Thoracic aorta (tissue), 2 donors: ENCODE results near the gene RBM38. TPM values are rescaled to one million over a fixed set of nuclear protein-coding genes. Genes with fewer than 3 reads are reported as not detected.
"Not testable (repeated sequence)": the region's sequence is repeated elsewhere in the genome, so short reads cannot be mapped to it uniquely, and the experiment has no call there.

Experiments
- ATAC-seq: fragments of 150-250 bp; one replicate; pipeline ENCODE4 v1.8.0; 2017; ENCODE audit warnings: low read depth; ENCODE audit not compliant: insufficient number of reproducible peaks, low FRiP score
- DNase-seq: peaks from one replicate; pipeline ENCODE4 v3.0.0-alpha.2; 2020; ENCODE audit warnings: low spot score
- H3K27ac ChIP-seq, 2 donors: fragments of 200-600 bp; sonication (generic); 1 replicate in 1 of 2; 2 replicates in 1 of 2; pipeline ENCODE4 v1.5.1; 2016; ENCODE audit warnings: mild to moderate bottlenecking in 2 of 2, moderate library complexity in 2 of 2
- H3K27me3 ChIP-seq: fragments of 200-600 bp; sonication (generic); replicated peaks from 2 replicates; pipeline ENCODE4 v1.6.0; 2016; ENCODE audit warnings: mild to moderate bottlenecking; ENCODE audit not compliant: insufficient read depth
- H3K36me3 ChIP-seq: fragments of 200-600 bp; sonication (generic); one replicate; pipeline ENCODE4 v1.5.1; 2016
- H3K4me1 ChIP-seq, 2 donors: fragments of 200-600 bp; sonication (generic); 1 replicate in 1 of 2; 2 replicates in 1 of 2; pipeline versions ENCODE4 v1.5.1 to v1.6.0; 2016; ENCODE audit warnings: low read depth in 2 of 2, mild to moderate bottlenecking in 1 of 2; ENCODE audit not compliant: control insufficient read depth in 1 of 2
- H3K4me3 ChIP-seq: fragments of 200-600 bp; sonication (generic); 2 replicates; pipeline ENCODE4 v1.5.1; 2016; ENCODE audit warnings: mild to moderate bottlenecking
- H3K9me3 ChIP-seq: fragments of 200-600 bp; sonication (generic); 2 replicates; pipeline ENCODE4 v1.5.1; 2016
- CTCF ChIP-seq: fragments of 200-600 bp; sonication (generic); IDR thresholded peaks from one replicate; pipeline ENCODE4 v1.5.1; 2019; ENCODE audit warnings: antibody characterized with exemption
- total RNA-seq, 2 donors: library from RNA; depleted of rRNA; stranded (reverse); fragments of >200 nt; gene quantifications; one replicate each; pipeline versions ENCODE4 v1.1.0 to v1.2.3, GENCODE V29; 2016

Gene RBM38
- total RNA-seq, 2 donors from 2014 or later, result 9.6 to 24.8 TPM

DNA sequence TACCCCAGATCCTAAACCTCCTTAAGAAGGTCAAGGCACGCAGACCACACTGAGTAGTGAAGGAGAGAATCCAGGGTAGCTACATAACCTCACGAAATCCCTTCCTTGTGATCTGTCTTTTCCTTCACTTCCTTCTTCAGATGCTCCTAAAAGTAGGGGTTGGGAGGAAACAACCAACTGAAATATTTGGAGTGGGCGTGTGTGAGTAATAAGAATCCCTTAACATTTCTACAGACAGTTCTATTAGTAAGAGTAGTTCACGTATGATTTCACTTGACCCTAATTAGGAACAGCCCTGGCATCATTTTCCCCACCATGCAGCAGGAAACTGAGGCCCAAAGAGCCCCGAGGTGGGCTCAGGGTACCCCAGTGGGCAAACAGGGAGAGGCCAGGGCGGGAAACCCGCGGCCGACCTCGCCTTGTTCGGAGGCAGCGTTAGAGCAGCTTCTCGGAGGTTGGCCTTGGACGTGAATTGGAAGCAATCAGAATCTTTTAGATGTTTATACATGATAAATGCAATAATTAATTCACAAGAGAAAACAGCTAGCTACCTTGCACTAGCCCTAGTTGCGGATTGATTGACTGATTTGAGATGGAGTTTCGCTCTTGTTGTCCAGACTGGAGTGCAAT, 41.0 kb upstream of the RBM38 start:
- Histone ChIP-seq H3K27ac (no peak overlapping the region), H3K27me3 (no peaks in the 10 kb centered on the region), H3K36me3 (peaks cover 11% of the 10 kb centered on the region), H3K4me3 (no peak overlapping the region), H3K9me3 (no peaks in the 10 kb centered on the region), H3K4me1 (peaks cover 5 to 11% of the 10 kb centered on the region in 2 donors)
- ATAC-seq, result no peak
- TF ChIP-seq CTCF, result no peak
- DNase-seq, result no peak

GRCh38 chr20:57350726-57351041, 40.5 kb upstream of the RBM38 start:
- not testable (repeated sequence) for DNase-seq, ATAC-seq, H3K9me3 ChIP-seq, H3K27me3 ChIP-seq
- H3K4me3 ChIP-seq, result peak overlapping the region; percentile 88
- H3K36me3 ChIP-seq, result peaks cover 15% of the 10 kb centered on the region
- peak overlapping the region; percentile 79 to 87 for H3K27ac ChIP-seq
- H3K4me1 ChIP-seq, result peaks cover 5 to 11% of the 10 kb centered on the region in 2 donors

GRCh38 chr20:57351042-57351783, 40.0 kb upstream of the RBM38 start, which contains the start of gene RAE1:
Gene RAE1, plus strand, starts transcription at chr20:57351255. Its CDS starts 2,784 bp downstream, at chr20:57354039.
- ATAC-seq, result peak; percentile 72
- peak within 1 kb of the TSS; percentile 79 to 87 for H3K27ac ChIP-seq
- H3K36me3 ChIP-seq, result peaks cover 18% of the 10 kb centered on the region
- H3K4me1 ChIP-seq, result peaks cover 5 to 11% of the 10 kb centered on the region in 2 donors
- H3K4me3 ChIP-seq, result peak within 1 kb of the TSS; percentile 88
- no peaks in the 10 kb centered on the region for H3K27me3 ChIP-seq
- no peak for TF ChIP-seq CTCF
- H3K9me3 ChIP-seq, result no peaks in the 10 kb centered on the region
- peak; percentile 63 for DNase-seq

DNA sequence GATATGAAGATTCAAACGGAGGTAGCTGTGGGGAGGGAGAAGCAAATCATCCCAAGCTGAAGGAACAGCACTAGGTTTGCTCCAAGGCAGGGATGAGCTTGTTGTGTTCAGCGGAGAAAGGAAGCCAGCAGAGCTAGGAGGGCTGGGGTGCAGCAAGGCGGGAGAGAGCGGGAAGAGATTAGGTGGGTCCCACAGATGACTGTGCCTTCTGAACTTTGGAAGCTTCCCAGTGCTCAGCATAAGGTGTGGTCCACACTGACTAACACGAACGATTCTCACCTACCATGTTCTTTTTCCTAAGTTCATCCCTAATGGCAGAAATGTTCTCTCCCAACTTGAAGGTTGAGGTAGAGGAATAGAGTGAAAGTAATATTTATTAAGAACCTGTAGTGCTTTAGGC, 38.9 kb upstream of the RBM38 start:
- no peak for ATAC-seq

GRCh38 chr20:57353351-57353750, 37.8 kb upstream of the RBM38 start:
- DNase-seq (no peak), ATAC-seq (no peak)
- Histone ChIP-seq H3K36me3 (peaks cover 25% of the 10 kb centered on the region), H3K4me1 (peaks cover 5 to 11% of the 10 kb centered on the region in 2 donors), H3K27ac (no peak overlapping the region), H3K27me3 (no peaks in the 10 kb centered on the region), H3K4me3 (no peak overlapping the region), H3K9me3 (no peaks in the 10 kb centered on the region)
- TF ChIP-seq CTCF, result no peak

More for the DNA sequence above, 38.9 kb upstream of the RBM38 start:
- Histone ChIP-seq H3K27me3 (no peaks in the 10 kb centered on the region), H3K4me3 (no peak overlapping the region), H3K4me1 (peaks cover 5 to 11% of the 10 kb centered on the region in 2 donors), H3K36me3 (peaks cover 25% of the 10 kb centered on the region), H3K9me3 (no peaks in the 10 kb centered on the region), H3K27ac (no peak overlapping the region)
- no peak for DNase-seq
- no peak for TF ChIP-seq CTCF
